GM21360 (cell line): ENCODE results near the gene LRBA.

Source experiments
- ATAC-seq: cut with Tn5 transposase; IDR thresholded peaks from one replicate; pipeline ENCODE4 v1.9.1; 2021; ENCODE audit warnings: mild to moderate bottlenecking, moderate library complexity; ENCODE audit not compliant: unreplicated experiment

The LRBA gene

DNA sequence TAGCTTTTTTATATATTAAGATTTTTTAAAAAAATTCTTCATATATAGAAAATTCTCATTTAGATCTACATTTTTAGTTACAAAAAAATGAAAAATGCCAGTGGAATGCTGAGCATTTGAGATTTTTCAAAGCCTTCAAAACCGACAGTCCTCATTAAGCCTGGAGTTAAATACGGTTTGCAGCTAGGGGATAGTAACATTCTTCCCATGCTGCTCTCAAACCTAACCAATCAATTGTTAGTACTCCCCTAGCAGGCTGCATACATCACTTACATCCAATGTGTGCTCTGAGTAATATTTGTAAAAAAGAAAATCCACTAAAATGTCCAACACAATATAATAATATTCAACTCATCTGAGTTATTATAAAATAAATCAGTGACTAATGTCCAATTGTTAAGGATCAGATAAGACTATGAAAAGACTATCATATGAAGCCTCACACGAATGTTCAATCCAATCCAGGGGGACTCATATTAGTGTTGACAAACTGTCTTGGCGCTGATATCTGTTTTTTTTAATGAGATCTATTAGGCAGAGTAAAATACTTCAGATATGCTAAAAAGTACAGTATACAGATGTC is 660.8 kb downstream of the LRBA start:
- ATAC-seq = no peak

DNA sequence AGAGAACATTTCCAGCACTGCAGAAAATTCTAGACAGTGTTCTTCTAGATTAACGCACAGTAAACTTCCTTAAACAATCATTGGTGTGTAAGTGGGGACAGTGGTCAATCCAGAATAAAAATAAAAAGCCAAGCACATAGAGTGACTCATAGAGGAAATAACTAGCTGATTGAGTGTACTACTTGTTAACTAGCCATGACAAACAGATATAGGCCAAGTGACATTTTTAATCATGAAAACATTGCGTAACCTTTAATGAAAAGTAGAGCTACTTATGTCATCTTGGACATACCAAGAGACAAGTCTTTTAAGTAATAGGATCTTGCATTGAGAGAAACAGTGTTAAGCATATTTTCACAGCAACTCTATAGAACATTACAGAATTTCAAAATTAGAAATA is 667.0 kb downstream of the LRBA start:
- ATAC-seq = no peak

DNA sequence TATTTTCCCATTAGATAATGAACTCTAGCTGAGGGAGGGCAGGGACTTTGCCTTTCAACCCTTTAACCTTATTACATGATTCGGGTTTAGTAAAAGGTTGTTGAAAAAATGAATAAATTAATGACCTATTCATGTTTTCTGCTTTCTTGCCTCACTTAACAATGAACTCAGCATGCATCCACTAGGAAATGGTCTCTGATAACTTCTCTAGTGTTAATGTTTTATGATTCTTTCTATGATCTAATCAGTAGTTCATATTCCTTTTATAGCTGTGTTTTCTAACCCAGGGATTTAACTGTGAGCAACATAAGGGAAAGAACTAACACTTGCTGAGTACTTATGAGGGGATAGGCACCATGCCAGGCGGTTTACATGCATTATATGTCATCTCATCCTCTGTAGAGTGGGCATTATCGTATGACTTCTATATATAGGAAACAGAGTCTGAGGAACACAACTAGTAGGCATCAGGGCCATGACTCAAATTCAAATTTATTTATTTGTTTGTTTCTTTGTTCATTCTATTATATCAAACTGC is 669.8 kb downstream of the LRBA start:
- no peak for ATAC-seq

DNA sequence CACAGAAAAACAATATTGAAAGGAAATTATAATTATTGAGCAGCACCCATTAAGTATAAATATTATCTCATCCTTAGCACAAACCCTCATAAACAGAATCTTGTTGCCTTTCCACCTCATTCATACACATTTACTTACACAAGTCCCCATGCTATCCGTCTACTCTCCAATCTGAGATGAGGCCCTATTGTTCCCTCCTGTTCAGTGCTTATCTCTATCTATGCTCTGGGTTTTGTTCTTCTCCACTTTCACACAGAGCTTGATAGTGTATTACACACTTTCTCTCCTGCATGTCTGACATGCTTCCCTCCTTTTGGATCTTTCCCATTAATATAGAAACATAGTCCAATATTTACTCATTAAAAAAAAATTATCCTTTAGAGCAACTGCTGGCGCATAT is 671.3 kb downstream of the LRBA start:
- no peak for ATAC-seq

DNA sequence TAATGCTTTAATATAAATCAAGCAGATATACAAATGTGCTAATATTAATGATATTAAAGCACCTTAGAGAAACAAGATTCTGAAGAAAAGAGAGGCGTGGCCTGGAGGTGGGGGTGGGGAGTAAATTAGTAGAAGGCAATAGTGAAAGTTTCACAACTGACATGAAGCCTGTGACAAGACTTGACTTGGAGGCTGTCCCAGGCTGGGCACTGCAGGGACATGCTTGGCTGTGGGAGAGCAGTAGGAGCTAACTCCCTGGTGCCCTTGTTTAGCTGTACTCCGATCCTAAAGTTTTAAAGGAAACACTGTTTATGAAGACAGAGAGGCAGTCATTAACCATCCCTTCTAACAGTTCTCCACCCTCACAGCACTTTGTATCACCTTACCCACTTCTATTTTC is 672.1 kb downstream of the LRBA start:
- ATAC-seq = no peak

DNA sequence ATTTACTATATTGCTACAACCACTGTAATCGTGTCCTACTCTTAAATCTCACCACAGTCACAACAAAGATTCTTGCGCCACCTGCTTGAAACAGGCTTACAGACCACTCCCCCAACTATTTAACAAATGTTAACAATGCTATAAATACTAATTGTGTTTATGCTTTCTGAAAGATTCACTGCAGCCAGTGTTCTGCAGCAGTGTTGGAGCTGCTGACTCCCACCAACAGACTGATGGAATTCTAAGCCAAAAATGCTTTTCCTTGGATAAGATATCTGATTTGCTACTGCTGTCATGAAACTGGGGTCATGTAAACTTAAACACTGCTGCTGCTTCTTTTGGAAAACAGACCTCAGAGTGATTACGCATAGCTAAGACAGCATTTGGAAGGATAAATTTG is 677.4 kb downstream of the LRBA start:
- ATAC-seq = no peak

DNA sequence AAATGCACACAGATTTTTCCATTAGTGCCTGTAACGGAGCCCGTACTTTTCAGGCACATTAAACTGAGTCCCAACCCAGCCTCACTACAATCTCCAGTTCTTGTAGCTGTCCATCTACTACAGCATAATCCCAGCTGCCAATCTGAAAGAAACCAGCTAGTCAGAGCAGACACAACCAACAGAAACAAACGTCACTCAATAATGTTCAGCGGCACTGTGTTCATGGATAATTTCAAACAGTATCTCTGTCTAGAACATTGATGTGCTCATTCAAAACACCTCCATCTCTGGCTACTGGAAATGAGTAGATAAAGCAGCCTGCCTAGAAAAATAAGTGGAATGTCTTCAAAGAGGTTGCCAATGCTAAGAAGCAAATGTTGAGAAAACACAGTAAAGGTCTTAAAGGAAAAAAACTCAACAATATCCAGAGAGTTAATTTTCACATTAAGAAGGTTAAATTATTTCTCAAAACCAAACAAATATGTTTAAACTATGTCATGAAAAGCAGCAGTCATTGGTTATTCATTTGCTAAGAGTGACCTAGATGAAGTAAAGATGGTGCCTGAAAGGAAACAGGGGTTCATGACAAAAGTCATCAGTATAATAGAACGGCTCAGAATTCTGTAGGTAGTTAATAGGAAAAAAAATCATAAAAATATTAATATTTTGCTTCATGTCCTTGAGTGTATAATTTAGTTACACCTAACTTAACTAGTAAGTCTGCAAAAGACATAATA is 678.2 kb downstream of the LRBA start:
- no peak for ATAC-seq

DNA sequence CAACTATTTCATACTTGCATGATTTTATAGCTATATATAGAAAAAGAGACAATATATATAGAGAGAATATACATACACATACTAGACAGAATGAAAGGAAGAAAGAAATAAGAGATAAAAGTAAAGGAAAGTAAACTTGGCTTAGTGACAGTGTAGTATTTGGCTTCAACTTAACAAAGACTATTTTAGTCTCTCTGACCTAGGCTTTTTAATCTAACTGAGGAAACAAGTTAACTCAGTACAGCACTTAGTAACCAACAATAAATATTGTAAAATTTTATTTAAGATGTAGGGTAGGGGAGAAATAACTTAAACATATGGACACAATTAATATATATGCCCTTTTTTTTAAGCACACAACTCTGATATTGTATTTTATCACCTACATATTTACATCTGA is 682.1 kb downstream of the LRBA start:
- ATAC-seq = no peak

DNA sequence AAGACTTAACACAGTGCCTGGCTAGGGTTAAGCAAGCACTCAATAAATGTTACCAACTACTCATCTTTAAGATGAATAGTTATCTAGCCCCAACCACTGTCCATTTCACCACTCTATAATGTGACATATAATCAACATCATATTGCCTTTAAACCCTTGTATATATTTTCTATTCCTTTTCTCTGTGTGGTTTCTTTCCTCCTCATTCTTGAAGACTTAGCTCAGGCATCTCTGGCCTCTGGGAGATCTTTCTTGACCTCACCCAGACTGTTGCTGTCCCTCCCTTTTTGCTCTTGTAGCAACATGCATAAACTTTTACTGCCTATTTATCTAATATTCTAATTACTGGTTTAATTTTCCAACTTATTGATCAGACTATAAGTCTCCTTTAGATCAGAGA is 683.0 kb downstream of the LRBA start:
- ATAC-seq = no peak

DNA sequence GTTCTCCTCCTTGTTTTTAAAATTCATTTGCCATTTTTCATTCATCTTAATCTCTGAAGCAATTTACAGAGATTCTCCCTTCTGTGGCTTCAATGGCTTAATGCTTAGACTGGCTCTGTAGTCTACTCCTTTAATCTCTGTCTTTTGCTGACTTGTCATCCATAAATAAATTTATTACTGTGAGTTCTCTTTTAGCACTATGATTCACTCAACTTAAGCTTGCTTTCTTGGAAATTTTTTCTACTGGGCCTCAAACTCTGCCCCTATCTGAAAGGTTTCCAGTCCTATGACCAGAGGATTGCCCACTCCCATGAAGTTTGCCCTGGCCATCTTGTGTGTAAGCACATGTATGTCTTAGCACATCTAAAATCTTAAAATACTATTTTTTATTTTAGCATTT is 685.7 kb downstream of the LRBA start:
- no peak for ATAC-seq

DNA sequence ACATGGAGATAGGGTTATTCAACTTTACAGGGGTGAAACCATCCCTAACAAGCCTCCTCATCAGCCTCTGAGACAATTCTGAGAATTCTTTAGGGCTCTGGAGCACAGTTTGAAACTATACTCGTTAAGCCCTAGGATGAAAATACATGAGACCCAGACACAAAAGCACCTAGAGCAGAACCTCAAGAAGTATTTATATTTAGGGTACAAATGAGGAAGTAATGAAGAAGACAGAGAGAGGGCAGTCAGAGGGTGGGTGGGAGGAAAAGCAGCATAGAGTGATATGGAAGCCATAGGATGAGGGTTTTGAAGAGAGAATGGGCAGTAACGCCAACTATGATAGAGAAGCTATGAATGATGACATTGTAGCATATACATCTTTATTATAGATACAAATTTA is 686.6 kb downstream of the LRBA start:
- no peak for ATAC-seq

DNA sequence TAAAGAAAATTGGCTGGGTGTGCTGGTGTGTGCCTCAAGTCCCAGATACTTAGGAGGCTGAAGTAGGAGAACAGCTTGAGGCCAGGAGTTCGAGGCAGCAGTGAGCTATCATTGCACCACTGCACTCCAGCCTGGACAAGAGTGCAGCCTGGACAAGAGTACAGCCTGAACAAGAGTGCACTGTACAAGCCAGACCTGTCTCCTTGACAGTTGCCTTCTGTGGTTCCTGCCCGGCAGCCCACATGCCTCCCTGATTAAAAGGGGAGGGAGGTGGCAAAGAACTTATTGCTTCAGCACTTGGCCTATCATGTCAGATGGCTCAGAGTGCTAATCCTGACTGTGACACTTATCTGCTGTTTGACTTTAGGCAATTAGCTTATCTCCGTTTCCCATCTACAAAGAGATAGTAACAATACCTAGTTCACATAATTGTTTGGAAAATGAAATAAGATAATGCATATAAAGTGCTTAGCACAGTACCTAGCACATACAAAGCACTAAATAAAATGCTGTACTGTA is 687.8 kb downstream of the LRBA start:
- no peak for ATAC-seq

DNA sequence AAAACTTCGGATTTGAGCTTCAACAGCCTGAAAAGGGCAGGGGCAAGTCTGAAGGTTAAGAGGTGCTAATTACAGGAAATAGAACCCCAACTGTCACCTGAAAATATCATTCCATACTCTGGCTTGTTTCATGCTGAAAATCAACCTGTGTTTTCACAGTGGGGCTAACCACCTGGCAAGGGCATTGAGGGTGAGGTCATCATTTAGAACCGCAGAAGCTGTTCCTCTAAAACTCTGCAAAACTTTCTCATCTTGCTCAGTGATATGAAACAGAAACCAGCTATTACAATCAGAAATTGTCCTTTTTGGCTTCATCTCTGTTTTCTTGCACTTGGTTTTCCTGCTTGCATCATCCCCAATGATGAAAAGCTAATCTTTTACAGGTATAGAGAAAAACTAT is 689.2 kb downstream of the LRBA start:
- ATAC-seq = no peak

DNA sequence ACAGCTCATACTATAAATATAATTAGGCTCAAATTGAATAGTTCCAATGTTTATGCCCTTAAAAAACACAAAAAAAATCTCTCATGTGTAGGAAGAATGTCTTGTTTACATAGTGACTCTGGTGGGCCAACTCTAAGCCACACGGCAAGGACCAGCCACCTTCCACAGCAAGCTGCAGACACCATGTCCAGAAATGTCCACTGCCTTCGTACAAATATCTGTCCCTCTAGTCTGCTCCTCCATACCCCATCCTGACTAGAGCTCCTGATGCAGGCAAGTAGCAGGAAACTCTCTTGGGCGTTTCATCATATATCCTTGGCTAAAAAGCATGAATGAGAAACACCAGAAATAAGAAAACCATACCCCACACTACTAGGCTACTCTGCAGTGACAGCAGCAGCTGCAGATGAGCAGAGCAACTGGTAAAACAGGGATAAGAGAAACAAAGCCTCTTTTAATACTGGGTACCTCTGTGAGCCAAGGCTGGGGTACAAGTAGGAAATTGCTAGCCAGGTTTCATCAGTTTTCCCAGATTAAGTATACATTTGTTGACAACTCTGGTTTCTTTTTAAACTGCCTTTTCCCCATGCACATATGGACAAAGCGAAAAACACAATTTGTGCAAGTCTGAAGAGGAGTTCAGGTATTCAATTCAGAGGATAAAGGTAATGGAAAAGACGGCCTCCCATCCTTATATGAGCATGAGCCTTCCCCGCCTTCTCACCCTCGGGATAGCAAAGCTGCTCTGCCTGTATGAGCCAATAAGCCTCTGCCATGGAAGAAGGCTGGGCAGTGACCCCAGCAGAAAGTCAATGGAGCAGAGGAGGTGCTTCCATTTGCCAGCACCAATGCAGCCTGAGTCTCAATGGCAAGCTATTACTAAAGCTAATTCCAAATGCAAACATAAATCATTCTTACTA is 691.4 kb downstream of the LRBA start:
- no peak for ATAC-seq

DNA sequence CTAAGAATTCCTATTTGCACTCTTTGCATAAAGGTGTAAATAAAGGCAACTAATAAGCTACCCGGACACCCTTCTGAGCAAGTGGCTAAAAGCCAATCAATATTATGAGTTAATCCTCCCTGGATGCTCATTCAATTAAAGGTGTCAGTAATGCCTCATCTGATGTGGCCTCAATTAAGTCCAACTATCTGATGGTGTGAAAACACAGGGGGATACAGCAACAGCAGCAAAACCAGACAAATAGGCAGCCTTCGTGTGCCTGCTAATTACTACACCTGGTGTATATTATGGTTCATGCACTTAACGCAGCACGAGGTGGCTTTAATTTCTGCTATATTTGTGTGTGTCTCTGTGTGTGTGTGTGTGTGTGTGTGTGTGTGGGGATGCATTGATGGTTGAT is 692.4 kb downstream of the LRBA start:
- no peak for ATAC-seq

DNA sequence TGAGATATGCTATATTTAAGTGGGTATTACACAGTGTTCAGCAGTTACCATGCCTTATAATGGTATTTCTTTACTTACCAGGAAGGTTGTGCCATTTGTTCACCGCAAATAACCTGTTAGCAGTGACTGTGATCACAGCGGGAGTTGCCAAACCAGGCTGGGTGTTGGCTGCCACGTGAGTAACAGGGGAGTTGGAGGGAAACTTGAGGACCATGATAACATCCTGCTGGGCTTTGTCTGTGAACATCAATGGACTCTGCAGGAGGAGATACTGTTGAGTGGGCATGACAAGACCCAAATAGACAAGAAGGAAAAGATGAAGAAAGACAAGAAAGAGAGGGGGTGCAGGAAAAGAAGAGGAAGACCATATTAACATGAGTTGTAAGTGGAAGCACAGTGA is 694.0 kb downstream of the LRBA start:
- no peak for ATAC-seq

DNA sequence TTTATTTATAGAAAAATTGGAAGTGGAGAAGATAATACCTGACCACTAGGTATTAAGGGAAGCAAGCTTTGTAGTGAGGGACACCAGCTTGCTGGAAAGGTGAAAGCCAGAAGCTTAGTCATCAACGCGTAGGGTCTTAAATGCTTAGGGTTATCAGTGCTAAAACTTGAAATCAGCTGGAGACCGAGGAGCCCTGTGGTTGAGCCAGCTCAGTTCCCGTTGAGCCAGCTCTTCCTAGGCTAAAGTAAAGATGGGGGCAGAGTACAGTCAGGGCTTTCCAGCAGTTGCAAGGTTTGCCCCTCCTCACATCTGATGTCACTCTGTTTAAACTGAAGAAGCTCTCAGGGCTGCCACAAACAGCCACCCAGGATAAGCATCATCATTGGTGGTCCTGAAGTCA is 696.1 kb downstream of the LRBA start:
- no peak for ATAC-seq

DNA sequence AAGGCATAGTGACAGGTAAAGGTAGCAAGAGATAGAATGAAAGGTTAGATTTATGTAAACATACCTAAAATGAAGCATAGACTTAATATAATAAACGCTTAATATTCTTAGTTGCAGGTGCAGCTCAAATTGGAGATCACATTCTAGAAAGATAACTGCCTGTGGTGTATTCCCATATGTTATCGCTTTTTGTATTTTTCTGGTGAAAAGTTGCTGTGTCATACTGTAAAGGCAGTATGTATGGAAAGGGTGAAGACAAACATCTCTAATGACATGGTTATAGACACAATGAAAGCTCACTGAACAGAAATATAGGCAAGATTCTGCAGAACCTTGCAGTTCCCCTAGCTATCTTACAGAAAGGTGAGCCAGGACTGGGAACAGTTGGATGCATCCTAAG is 696.6 kb downstream of the LRBA start:
- no peak for ATAC-seq

DNA sequence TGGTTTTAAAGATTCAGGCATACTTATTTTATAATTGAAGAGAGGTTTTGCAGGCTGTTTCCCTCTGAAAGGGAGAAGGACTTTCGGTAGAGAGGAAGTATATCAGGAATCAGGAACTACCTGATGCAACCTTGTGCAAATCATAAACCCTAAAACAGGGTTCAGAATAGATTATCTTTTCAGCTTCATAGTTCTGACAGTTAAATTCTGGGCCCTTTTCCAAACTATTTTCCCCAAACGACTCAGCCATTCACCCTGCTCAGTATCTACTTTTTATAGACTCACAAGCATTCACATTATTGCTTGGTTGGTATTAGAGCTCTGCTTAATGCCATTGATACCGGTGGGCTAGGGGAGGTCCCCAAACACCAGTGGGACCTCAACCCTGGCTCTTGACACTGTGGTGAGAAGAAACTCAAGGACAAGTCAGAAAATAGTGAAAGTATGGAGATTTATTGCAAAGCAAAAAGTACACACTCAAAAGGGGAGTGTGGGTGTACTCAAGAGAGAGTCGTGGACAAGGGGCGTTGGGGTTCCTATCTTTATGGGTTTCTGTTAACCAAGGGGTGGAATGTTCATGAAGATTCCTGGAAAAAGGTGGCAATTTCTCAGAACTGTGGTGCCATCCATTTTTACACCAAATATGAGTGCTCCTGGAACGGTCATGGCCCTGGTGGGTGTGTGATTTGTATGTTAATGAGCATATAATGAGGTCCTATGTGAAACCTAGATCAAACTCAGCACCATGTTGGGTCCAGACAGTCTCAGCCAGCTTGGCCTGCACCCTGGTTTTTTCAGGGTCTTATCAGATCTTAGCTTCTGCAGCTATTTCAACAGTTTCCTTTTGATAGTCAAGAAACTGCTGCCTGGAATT is 698.5 kb downstream of the LRBA start:
- ATAC-seq = no peak

DNA sequence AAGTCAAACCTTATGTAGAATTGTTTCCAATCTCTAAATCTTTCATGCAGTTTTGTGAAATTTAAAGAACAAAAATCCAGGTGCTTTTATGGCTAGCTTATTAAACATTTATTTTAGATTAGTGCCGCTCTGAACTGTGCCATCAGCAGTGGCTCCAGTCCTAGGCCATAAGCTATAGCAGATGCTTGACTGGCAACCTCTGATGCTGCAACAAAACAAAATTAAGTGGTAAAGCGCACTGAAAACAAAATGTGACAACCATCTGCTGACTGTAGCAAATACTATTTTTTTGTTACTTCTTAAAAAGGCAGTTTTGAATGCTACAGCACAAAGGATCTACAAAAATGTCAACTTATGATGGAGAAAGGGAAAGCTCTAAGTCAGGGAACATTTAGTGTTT is 699.4 kb downstream of the LRBA start:
- ATAC-seq = no peak

DNA sequence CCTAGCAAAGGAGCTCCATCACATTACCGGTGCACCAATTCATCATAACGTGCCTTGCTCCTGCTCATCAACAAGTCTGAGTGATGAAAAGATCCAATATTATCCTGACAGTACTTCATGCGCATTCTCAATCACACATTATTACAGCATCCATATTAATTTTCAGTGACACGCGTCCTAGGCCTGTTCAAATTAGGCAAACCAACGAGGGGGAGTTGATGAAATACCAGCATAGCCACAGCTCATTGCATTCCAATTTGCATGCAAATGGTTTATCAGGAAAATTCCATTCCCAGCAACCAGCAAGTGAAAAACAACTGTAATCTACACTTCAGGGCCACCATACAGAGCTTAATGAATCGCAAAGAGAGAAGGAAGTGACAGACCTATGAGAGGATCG is 699.9 kb downstream of the LRBA start:
- ATAC-seq = no peak
